ENCODE data around the gene DRG2.

The DRG2 gene

DNA sequence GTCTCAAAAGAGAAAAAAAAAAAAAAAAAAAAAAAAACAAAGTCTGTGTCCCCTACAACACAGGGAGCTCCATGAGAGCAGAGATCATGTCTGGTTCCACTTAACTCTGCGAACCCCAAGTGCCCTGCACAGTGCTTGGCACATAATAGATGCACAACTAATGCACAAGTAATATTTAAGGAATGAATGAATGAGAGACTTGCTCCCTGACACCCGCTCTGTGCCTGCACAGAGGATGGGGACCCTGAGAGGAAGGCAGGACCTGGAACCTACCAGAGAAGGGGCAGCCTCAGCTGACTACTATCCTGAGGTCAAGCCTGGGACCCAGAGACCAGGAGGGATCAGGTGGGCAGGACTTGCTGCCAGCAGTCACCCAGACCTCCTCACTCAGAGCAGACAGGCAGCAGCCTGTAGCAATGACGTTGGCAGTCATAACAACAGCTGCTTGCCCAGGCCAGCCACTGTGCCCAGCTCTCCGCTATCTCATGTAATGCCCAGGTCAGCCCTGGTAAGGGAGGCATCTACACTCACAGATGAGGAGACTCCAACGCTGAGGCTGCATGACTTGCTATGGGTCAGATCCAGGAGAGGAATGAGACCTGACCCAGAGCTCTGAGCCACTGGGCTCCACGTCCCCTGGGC is 23.7 kb downstream of the DRG2 start:
- no peaks in the 10 kb centered on the region for H3K79me1 ChIP-seq (ENCODE audit: low read depth, low read length)
- no peak overlapping the region for H2BK12ac ChIP-seq (ENCODE audit: low read length)
- no peaks in the 10 kb centered on the region for H3K9me3 ChIP-seq (replicated peaks in 1 of 2; ENCODE audit: control insufficient read depth in 2 of 2, insufficient read depth in 1 of 2, low read depth in 1 of 2, low read length in 2 of 2)
- H4K8ac ChIP-seq (ENCODE audit: low read depth, low read length) = peak overlapping the region; percentile 5
- H4K91ac ChIP-seq (ENCODE audit: low read depth, low read length, poor library complexity) = no peak overlapping the region
- H3K23ac ChIP-seq (ENCODE audit: low read depth, low read length, poor library complexity) = peak overlapping the region; percentile 47
- H3K14ac ChIP-seq (ENCODE audit: low read length) = no peak overlapping the region
- H3K27me3 ChIP-seq (ENCODE audit: control insufficient read depth in 3 of 3, insufficient read depth in 3 of 3, low read depth in 1 of 3, low read length in 3 of 3) = no peaks in the 10 kb centered on the region
- no peak overlapping the region for H3K4me3 ChIP-seq (ENCODE audit: low read length in 2 of 2)
- H2BK5ac ChIP-seq (ENCODE audit: low read length) = peak overlapping the region; percentile 9
- no peak overlapping the region for H3K27ac ChIP-seq (replicated peaks; ENCODE audit: low read length)
- no peak overlapping the region for H3K4me2 ChIP-seq (ENCODE audit: insufficient read depth, low read length, poor library complexity, severe bottlenecking)
- H3K4ac ChIP-seq (ENCODE audit: low read length) = no peak overlapping the region
- H2AFZ ChIP-seq (ENCODE audit: low read length) = peak overlapping the region; percentile 25
- H3K36me3 ChIP-seq (replicated peaks in 1 of 2; ENCODE audit: control insufficient read depth in 2 of 2, insufficient read depth in 2 of 2, low read length in 2 of 2) = peaks cover 2 to 10% of the 10 kb centered on the region in 2 donors
- no peak overlapping the region for H2BK120ac ChIP-seq (ENCODE audit: low read depth, low read length)
- no peak for DNase-seq (ENCODE audit: low spot score)
- peak overlapping the region; percentile 76 for H3K18ac ChIP-seq (ENCODE audit: low read length)
- H2BK15ac ChIP-seq (ENCODE audit: low read length) = peak overlapping the region; percentile 50
- H2AK5ac ChIP-seq (ENCODE audit: low read depth, low read length) = peak overlapping the region; percentile 5
- no peak overlapping the region for H3K9ac ChIP-seq (ENCODE audit: low read depth, low read length, poor library complexity)
- no CpG with 5 or more reads among the region's 6 CpGs for WGBS, 2 donors (ENCODE audit: extremely low coverage in 2 of 2, insufficient read length in 2 of 2, insufficient replicate concordance in 1 of 2)
- H3K4me1 ChIP-seq (ENCODE audit: control insufficient read depth in 2 of 2, insufficient read depth in 1 of 2, low read depth in 1 of 2, low read length in 2 of 2) = peaks cover 13 to 25% of the 10 kb centered on the region in 2 donors

DNA sequence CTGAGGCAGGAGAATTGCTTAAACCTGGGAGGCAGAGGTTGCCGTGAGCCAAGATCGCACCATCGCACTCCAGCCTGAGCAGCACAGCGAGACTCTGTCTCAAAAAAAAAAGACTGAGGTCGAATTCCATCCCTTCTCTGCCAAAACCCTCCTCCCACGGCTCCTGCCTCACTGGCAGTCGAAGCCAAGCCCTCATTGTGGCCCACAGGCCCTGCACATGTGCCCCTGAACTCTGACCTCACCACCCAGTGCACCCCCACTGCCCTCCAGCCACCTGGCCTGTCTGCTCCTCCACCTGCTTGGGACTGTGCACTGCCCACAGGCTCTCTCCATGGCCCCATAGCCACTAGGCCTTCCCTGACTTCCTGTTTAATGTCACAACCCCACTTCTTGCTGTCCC is 27.8 kb downstream of the DRG2 start:
- no peak overlapping the region for H4K91ac ChIP-seq (ENCODE audit: low read depth, low read length, poor library complexity)
- no peak overlapping the region for H2AK5ac ChIP-seq (ENCODE audit: low read depth, low read length)

DNA sequence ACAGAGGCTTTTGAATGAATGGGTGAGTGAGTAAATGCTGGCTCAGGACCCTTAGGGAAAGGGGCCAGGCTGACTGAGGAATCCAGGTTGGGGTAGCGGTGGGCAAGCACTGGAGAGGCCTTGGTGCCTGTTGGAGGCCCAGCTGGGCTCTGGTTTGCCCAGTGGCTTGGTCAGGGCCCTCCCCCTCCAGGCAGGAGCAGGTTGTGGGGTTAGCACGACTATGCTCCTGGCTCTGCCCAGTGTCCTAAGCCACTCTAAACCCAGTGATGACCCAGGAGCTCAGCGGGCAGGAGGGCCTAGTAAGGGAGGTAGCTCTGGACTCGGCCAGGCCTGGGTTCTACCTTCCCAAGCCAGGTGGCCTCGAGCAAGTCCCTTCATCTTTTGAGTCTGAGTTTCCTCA is 28.3 kb downstream of the DRG2 start:
- Histone ChIP-seq H3K9ac (ENCODE audit: low read depth, low read length, poor library complexity) (no peak overlapping the region), H2BK5ac (ENCODE audit: low read length) (no peak overlapping the region), H3K18ac (ENCODE audit: low read length) (no peak overlapping the region), H2AFZ (ENCODE audit: low read length) (no peak overlapping the region), H3K27ac (replicated peaks; ENCODE audit: low read length) (no peak overlapping the region), H2BK15ac (ENCODE audit: low read length) (no peak overlapping the region), H4K91ac (ENCODE audit: low read depth, low read length, poor library complexity) (no peak overlapping the region), H2BK120ac (ENCODE audit: low read depth, low read length) (no peak overlapping the region), H3K9me3 (replicated peaks in 1 of 2; ENCODE audit: control insufficient read depth in 2 of 2, insufficient read depth in 1 of 2, low read depth in 1 of 2, low read length in 2 of 2) (peaks cover 14 to 17% of the 10 kb centered on the region in 2 donors), H3K27me3 (ENCODE audit: control insufficient read depth in 3 of 3, insufficient read depth in 3 of 3, low read depth in 1 of 3, low read length in 3 of 3) (no peaks in the 10 kb centered on the region), H2AK5ac (ENCODE audit: low read depth, low read length) (no peak overlapping the region), H3K4me2 (ENCODE audit: insufficient read depth, low read length, poor library complexity, severe bottlenecking) (no peak overlapping the region), H2BK12ac (ENCODE audit: low read length) (no peak overlapping the region), H3K14ac (ENCODE audit: low read length) (no peak overlapping the region), H3K4me3 (ENCODE audit: low read length in 2 of 2) (no peak overlapping the region), H4K8ac (ENCODE audit: low read depth, low read length) (no peak overlapping the region), H3K4ac (ENCODE audit: low read length) (no peak overlapping the region), H3K79me1 (ENCODE audit: low read depth, low read length) (no peaks in the 10 kb centered on the region), H3K36me3 (replicated peaks in 1 of 2; ENCODE audit: control insufficient read depth in 2 of 2, insufficient read depth in 2 of 2, low read length in 2 of 2) (no peaks in the 10 kb centered on the region), H3K4me1 (ENCODE audit: control insufficient read depth in 2 of 2, insufficient read depth in 1 of 2, low read depth in 1 of 2, low read length in 2 of 2) (peaks cover 9 to 20% of the 10 kb centered on the region in 2 donors), H3K23ac (ENCODE audit: low read depth, low read length, poor library complexity) (no peak overlapping the region)
- WGBS, 2 donors (ENCODE audit: extremely low coverage in 2 of 2, insufficient read length in 2 of 2, insufficient replicate concordance in 1 of 2) = no CpG with 5 or more reads among the region's 5 CpGs
- DNase-seq (ENCODE audit: low spot score) = no peak

More for the DNA sequence above, 27.8 kb downstream of the DRG2 start:
- peak overlapping the region; percentile 4 for H3K18ac ChIP-seq (ENCODE audit: low read length)
- no peaks in the 10 kb centered on the region for H3K79me1 ChIP-seq (ENCODE audit: low read depth, low read length)
- H3K27ac ChIP-seq (replicated peaks; ENCODE audit: low read length) = no peak overlapping the region
- H3K36me3 ChIP-seq (replicated peaks in 1 of 2; ENCODE audit: control insufficient read depth in 2 of 2, insufficient read depth in 2 of 2, low read length in 2 of 2) = no peaks in the 10 kb centered on the region
- peaks cover 9 to 20% of the 10 kb centered on the region in 2 donors for H3K4me1 ChIP-seq (ENCODE audit: control insufficient read depth in 2 of 2, insufficient read depth in 1 of 2, low read depth in 1 of 2, low read length in 2 of 2)
- no peak overlapping the region for H3K23ac ChIP-seq (ENCODE audit: low read depth, low read length, poor library complexity)
- no peak overlapping the region for H3K14ac ChIP-seq (ENCODE audit: low read length)
- no peak overlapping the region for H2BK120ac ChIP-seq (ENCODE audit: low read depth, low read length)
- WGBS, 2 donors (ENCODE audit: extremely low coverage in 2 of 2, insufficient read length in 2 of 2, insufficient replicate concordance in 1 of 2) = no CpG with 5 or more reads among the region's 7 CpGs
- no peak overlapping the region for H3K4me2 ChIP-seq (ENCODE audit: insufficient read depth, low read length, poor library complexity, severe bottlenecking)
- peak overlapping the region in 1 of 2 donors; percentile 51 for H3K4me3 ChIP-seq (ENCODE audit: low read length in 2 of 2)
- peak overlapping the region; percentile 82 for H3K9ac ChIP-seq (ENCODE audit: low read depth, low read length, poor library complexity)
- H3K27me3 ChIP-seq (ENCODE audit: control insufficient read depth in 3 of 3, insufficient read depth in 3 of 3, low read depth in 1 of 3, low read length in 3 of 3) = no peaks in the 10 kb centered on the region
- no peak overlapping the region for H2BK15ac ChIP-seq (ENCODE audit: low read length)
- H2BK12ac ChIP-seq (ENCODE audit: low read length) = no peak overlapping the region
- no peak overlapping the region for H2BK5ac ChIP-seq (ENCODE audit: low read length)
- peak overlapping the region; percentile 48 for H4K8ac ChIP-seq (ENCODE audit: low read depth, low read length)
- no peak for DNase-seq (ENCODE audit: low spot score)
- no peak overlapping the region for H3K4ac ChIP-seq (ENCODE audit: low read length)
- peaks cover 14 to 17% of the 10 kb centered on the region in 2 donors for H3K9me3 ChIP-seq (replicated peaks in 1 of 2; ENCODE audit: control insufficient read depth in 2 of 2, insufficient read depth in 1 of 2, low read depth in 1 of 2, low read length in 2 of 2)
- no peak overlapping the region for H2AFZ ChIP-seq (ENCODE audit: low read length)

DNA sequence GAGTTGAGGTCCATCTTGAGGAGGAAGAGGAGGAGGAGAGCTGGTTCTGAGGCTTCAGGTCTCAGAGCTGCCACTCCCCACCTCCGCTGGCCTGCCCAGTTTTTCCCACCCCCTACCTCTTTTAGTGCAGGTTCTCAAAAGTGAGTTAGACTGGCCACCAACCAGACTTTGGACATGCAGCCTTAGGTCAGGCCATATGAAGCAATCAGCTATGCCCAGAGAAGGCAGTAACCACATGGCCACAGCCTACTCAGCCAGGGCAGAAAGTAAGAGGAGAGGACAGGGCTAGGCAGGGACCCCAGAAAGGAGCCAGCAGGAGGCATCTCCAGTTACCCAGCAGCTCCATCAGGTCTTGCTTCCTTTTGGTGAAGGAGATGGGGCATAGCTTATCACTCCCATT is 29.8 kb downstream of the DRG2 start:
- Histone ChIP-seq H3K23ac (ENCODE audit: low read depth, low read length, poor library complexity) (no peak overlapping the region), H3K4me1 (ENCODE audit: control insufficient read depth in 2 of 2, insufficient read depth in 1 of 2, low read depth in 1 of 2, low read length in 2 of 2) (peaks cover 4 to 11% of the 10 kb centered on the region in 2 donors), H4K91ac (ENCODE audit: low read depth, low read length, poor library complexity) (no peak overlapping the region), H4K8ac (ENCODE audit: low read depth, low read length) (no peak overlapping the region), H3K27me3 (ENCODE audit: control insufficient read depth in 3 of 3, insufficient read depth in 3 of 3, low read depth in 1 of 3, low read length in 3 of 3) (no peaks in the 10 kb centered on the region), H2AK5ac (ENCODE audit: low read depth, low read length) (peak overlapping the region; percentile 97), H3K36me3 (replicated peaks in 1 of 2; ENCODE audit: control insufficient read depth in 2 of 2, insufficient read depth in 2 of 2, low read length in 2 of 2) (no peaks in the 10 kb centered on the region), H3K18ac (ENCODE audit: low read length) (peak overlapping the region; percentile 29), H3K79me1 (ENCODE audit: low read depth, low read length) (no peaks in the 10 kb centered on the region), H3K9ac (ENCODE audit: low read depth, low read length, poor library complexity) (no peak overlapping the region), H3K27ac (replicated peaks; ENCODE audit: low read length) (no peak overlapping the region), H2BK5ac (ENCODE audit: low read length) (no peak overlapping the region), H3K4me3 (ENCODE audit: low read length in 2 of 2) (no peak overlapping the region), H3K9me3 (replicated peaks in 1 of 2; ENCODE audit: control insufficient read depth in 2 of 2, insufficient read depth in 1 of 2, low read depth in 1 of 2, low read length in 2 of 2) (peaks cover 14 to 17% of the 10 kb centered on the region in 2 donors), H2BK12ac (ENCODE audit: low read length) (no peak overlapping the region), H2AFZ (ENCODE audit: low read length) (peak overlapping the region; percentile 11), H3K4me2 (ENCODE audit: insufficient read depth, low read length, poor library complexity, severe bottlenecking) (no peak overlapping the region), H2BK120ac (ENCODE audit: low read depth, low read length) (no peak overlapping the region), H2BK15ac (ENCODE audit: low read length) (peak overlapping the region; percentile 18), H3K14ac (ENCODE audit: low read length) (no peak overlapping the region), H3K4ac (ENCODE audit: low read length) (no peak overlapping the region)
- WGBS, 2 donors (ENCODE audit: extremely low coverage in 2 of 2, insufficient read length in 2 of 2, insufficient replicate concordance in 1 of 2) = no CpG with 5 or more reads among the region's 1 CpG
- no peak for DNase-seq (ENCODE audit: low spot score)

All from neuronal stem cell (in vitro differentiated cells).